Measurements from ENCODE around the gene TOR4A.

DNA sequence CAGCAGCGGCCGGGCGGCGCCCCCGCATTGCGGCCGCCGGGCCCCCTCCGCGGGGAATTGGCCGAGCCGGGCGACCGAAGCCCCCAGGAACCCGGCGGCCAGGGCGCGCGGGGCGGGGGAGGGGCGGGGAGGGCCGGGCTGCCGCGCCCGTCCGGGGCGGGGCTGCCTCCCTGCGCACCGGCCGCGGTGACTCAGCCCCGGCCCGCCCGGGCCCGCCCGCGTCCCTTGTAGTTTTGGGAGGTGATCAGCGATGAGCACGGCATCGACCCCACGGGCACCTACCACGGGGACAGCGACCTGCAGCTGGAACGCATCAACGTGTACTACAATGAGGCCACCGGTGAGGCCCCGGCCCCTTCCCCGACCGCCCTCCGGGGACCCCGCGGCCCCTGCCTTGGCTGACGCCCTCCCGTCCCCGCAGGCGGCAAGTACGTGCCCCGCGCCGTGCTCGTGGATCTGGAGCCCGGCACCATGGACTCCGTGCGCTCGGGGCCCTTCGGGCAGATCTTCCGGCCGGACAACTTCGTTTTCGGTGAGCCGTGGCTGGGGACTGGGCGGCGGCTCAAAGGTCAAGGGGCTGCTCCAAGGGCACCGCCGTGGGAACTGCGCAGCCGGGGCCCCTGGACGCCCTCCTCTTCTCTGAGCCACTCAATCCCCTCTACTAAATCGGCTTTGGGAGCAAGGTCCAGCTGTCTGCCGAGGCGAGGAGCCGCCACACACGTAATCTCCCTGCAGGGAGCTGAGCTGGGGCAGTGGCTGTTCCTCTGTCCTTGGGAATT lies 35.8 kb upstream of the TOR4A start:
- TF ChIP-seq, protein P1, sequence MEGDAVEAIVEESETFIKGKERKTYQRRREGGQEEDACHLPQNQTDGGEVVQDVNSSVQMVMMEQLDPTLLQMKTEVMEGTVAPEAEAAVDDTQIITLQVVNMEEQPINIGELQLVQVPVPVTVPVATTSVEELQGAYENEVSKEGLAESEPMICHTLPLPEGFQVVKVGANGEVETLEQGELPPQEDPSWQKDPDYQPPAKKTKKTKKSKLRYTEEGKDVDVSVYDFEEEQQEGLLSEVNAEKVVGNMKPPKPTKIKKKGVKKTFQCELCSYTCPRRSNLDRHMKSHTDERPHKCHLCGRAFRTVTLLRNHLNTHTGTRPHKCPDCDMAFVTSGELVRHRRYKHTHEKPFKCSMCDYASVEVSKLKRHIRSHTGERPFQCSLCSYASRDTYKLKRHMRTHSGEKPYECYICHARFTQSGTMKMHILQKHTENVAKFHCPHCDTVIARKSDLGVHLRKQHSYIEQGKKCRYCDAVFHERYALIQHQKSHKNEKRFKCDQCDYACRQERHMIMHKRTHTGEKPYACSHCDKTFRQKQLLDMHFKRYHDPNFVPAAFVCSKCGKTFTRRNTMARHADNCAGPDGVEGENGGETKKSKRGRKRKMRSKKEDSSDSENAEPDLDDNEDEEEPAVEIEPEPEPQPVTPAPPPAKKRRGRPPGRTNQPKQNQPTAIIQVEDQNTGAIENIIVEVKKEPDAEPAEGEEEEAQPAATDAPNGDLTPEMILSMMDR (conservative IDR thresholded peaks at IDR 0.05; ENCODE audit: low read length) = no peak
- no peak for TF ChIP-seq EZH2phosphoT487 (IDR thresholded peaks at IDR 0.05; ENCODE audit: borderline replicate concordance, low read depth, low read length)
